Stimulated activated memory B cell treated with anti-CD40 and anti-IgM and Interleukin-4, amounts not matched to agents 10 μg/mL and 1 μg/mL and 100 μg/mL, for 72 hours (primary cell): ENCODE results near the gene DNAH3.
"Not testable (repeated sequence)": the region's sequence is repeated elsewhere in the genome, so short reads cannot be mapped to it uniquely, and the experiment has no call there.

ENCODE experiments used
- ATAC-seq: fragments of 150-1000 bp; cut with Tn5 transposase; 2 replicates; pipeline ENCODE4 v1.10.0; 2021
- H3K27ac Mint-ChIP-seq: one replicate; pipeline ENCODE4 v1.8.0; 2022; ENCODE audit warnings: mild to moderate bottlenecking, mixed read lengths
- H3K27me3 Mint-ChIP-seq: one replicate; pipeline ENCODE4 v1.8.0; 2022; ENCODE audit warnings: mixed read lengths
- H3K36me3 Mint-ChIP-seq: one replicate; pipeline ENCODE4 v1.8.0; 2022; ENCODE audit warnings: mixed read lengths
- H3K4me1 Mint-ChIP-seq: one replicate; pipeline ENCODE4 v1.8.0; 2022; ENCODE audit warnings: mixed read lengths
- H3K4me3 Mint-ChIP-seq: one replicate; pipeline ENCODE4 v1.8.0; 2022; ENCODE audit warnings: mild to moderate bottlenecking, moderate library complexity, mixed read lengths
- H3K9me3 Mint-ChIP-seq: one replicate; pipeline ENCODE4 v1.8.0; 2022; ENCODE audit warnings: mixed read lengths

DNAH3 gene

GRCh38 chr16:21179983-21180365 is 29.3 kb upstream of the DNAH3 start:
- peaks cover 17% of the 10 kb centered on the region for H3K9me3 Mint-ChIP-seq
- H3K27me3 Mint-ChIP-seq = no peaks in the 10 kb centered on the region
- peaks cover 8% of the 10 kb centered on the region for H3K4me1 Mint-ChIP-seq
- H3K27ac Mint-ChIP-seq = no peak overlapping the region
- H3K36me3 Mint-ChIP-seq = peaks cover 76% of the 10 kb centered on the region
- ATAC-seq = no peak
- no peak overlapping the region for H3K4me3 Mint-ChIP-seq

GRCh38 chr16:21179126-21179982 is 28.7 kb upstream of the DNAH3 start:
- Mint-ChIP-seq H3K27me3 (no peaks in the 10 kb centered on the region), H3K27ac (no peak overlapping the region), H3K9me3 (peaks cover 11% of the 10 kb centered on the region), H3K4me1 (peaks cover 2% of the 10 kb centered on the region), H3K4me3 (no peak overlapping the region), H3K36me3 (peaks cover 74% of the 10 kb centered on the region)
- ATAC-seq = no peak

GRCh38 chr16:21175397-21175796 is 24.8 kb upstream of the DNAH3 start:
- Mint-ChIP-seq H3K27me3 (no peaks in the 10 kb centered on the region), H3K36me3 (peaks cover 77% of the 10 kb centered on the region), H3K27ac (no peak overlapping the region), H3K4me3 (no peak overlapping the region), H3K4me1 (no peaks in the 10 kb centered on the region), H3K9me3 (peaks cover 3% of the 10 kb centered on the region)
- ATAC-seq = no peak

- H3K9me3 Mint-ChIP-seq = no peaks in the 10 kb centered on the region
- ATAC-seq = no peak
- peaks cover 64% of the 10 kb centered on the region for H3K36me3 Mint-ChIP-seq
- no peaks in the 10 kb centered on the region for H3K4me1 Mint-ChIP-seq
- H3K4me3 Mint-ChIP-seq = no peak overlapping the region
- no peak overlapping the region for H3K27ac Mint-ChIP-seq
- H3K27me3 Mint-ChIP-seq = no peaks in the 10 kb centered on the region
Measured at GRCh38 chr16:21172650-21173049, 22.0 kb upstream of the DNAH3 start.

GRCh38 chr16:21170116-21170515 is 19.5 kb upstream of the DNAH3 start:
- H3K4me3 Mint-ChIP-seq, H3K9me3 Mint-ChIP-seq, H3K27me3 Mint-ChIP-seq, ATAC-seq, H3K4me1 Mint-ChIP-seq, H3K27ac Mint-ChIP-seq: not testable (repeated sequence)
- H3K36me3 Mint-ChIP-seq = peaks cover 62% of the 10 kb centered on the region

- H3K27me3 Mint-ChIP-seq = no peaks in the 10 kb centered on the region
- H3K4me3 Mint-ChIP-seq = no peak overlapping the region
- H3K36me3 Mint-ChIP-seq = peaks cover 58% of the 10 kb centered on the region
- ATAC-seq = no peak
- no peaks in the 10 kb centered on the region for H3K4me1 Mint-ChIP-seq
- H3K9me3 Mint-ChIP-seq = no peaks in the 10 kb centered on the region
- no peak overlapping the region for H3K27ac Mint-ChIP-seq
Measured at GRCh38 chr16:21169249-21169981, 18.8 kb upstream of the DNAH3 start.

- Mint-ChIP-seq H3K4me1 (no peaks in the 10 kb centered on the region), H3K27me3 (no peaks in the 10 kb centered on the region), H3K36me3 (peaks cover 51% of the 10 kb centered on the region), H3K9me3 (no peaks in the 10 kb centered on the region), H3K4me3 (no peak overlapping the region), H3K27ac (no peak overlapping the region)
- no peak for ATAC-seq
Measured at GRCh38 chr16:21167929-21168602, 17.4 kb upstream of the DNAH3 start.

- ATAC-seq = no peak
- H3K4me3 Mint-ChIP-seq = no peak overlapping the region
- H3K27me3 Mint-ChIP-seq = no peaks in the 10 kb centered on the region
- no peaks in the 10 kb centered on the region for H3K9me3 Mint-ChIP-seq
- no peak overlapping the region for H3K27ac Mint-ChIP-seq
- peaks cover 48% of the 10 kb centered on the region for H3K36me3 Mint-ChIP-seq
- H3K4me1 Mint-ChIP-seq = no peaks in the 10 kb centered on the region
Measured at GRCh38 chr16:21167360-21167759, 16.7 kb upstream of the DNAH3 start.

- Mint-ChIP-seq H3K27me3 (no peaks in the 10 kb centered on the region), H3K36me3 (peaks cover 44% of the 10 kb centered on the region), H3K27ac (no peak overlapping the region), H3K4me3 (no peak overlapping the region), H3K4me1 (no peaks in the 10 kb centered on the region), H3K9me3 (no peaks in the 10 kb centered on the region)
- no peak for ATAC-seq
Measured at GRCh38 chr16:21166561-21166961, 15.9 kb upstream of the DNAH3 start.

- H3K36me3 Mint-ChIP-seq = peaks cover 33% of the 10 kb centered on the region
- H3K9me3 Mint-ChIP-seq = no peaks in the 10 kb centered on the region
- no peak for ATAC-seq
- no peak overlapping the region for H3K27ac Mint-ChIP-seq
- H3K27me3 Mint-ChIP-seq = no peaks in the 10 kb centered on the region
- no peak overlapping the region for H3K4me3 Mint-ChIP-seq
- H3K4me1 Mint-ChIP-seq = peaks cover 7% of the 10 kb centered on the region
Measured at GRCh38 chr16:21164521-21165168, 14.0 kb upstream of the DNAH3 start.

GRCh38 chr16:21163576-21163975 is 12.9 kb upstream of the DNAH3 start:
- no peak overlapping the region for H3K27ac Mint-ChIP-seq
- no peak overlapping the region for H3K4me3 Mint-ChIP-seq
- ATAC-seq = no peak
- peaks cover 32% of the 10 kb centered on the region for H3K36me3 Mint-ChIP-seq
- H3K27me3 Mint-ChIP-seq = no peaks in the 10 kb centered on the region
- no peaks in the 10 kb centered on the region for H3K9me3 Mint-ChIP-seq
- peaks cover 18% of the 10 kb centered on the region for H3K4me1 Mint-ChIP-seq

- Mint-ChIP-seq H3K27me3 (no peaks in the 10 kb centered on the region), H3K4me3 (no peak overlapping the region), H3K9me3 (no peaks in the 10 kb centered on the region), H3K36me3 (peaks cover 32% of the 10 kb centered on the region), H3K4me1 (peaks cover 18% of the 10 kb centered on the region), H3K27ac (no peak overlapping the region)
- no peak for ATAC-seq
Measured at GRCh38 chr16:21162661-21163151, 12.1 kb upstream of the DNAH3 start.

- H3K9me3 Mint-ChIP-seq = no peaks in the 10 kb centered on the region
- no peak overlapping the region for H3K27ac Mint-ChIP-seq
- no peaks in the 10 kb centered on the region for H3K27me3 Mint-ChIP-seq
- peaks cover 21% of the 10 kb centered on the region for H3K36me3 Mint-ChIP-seq
- no peak for ATAC-seq
- peaks cover 18% of the 10 kb centered on the region for H3K4me1 Mint-ChIP-seq
- H3K4me3 Mint-ChIP-seq = no peak overlapping the region
Measured at GRCh38 chr16:21161211-21161610, 10.6 kb upstream of the DNAH3 start.

- peaks cover 17% of the 10 kb centered on the region for H3K36me3 Mint-ChIP-seq
- H3K4me1 Mint-ChIP-seq = peaks cover 18% of the 10 kb centered on the region
- ATAC-seq = no peak
- H3K27ac Mint-ChIP-seq = no peak overlapping the region
- no peaks in the 10 kb centered on the region for H3K27me3 Mint-ChIP-seq
- H3K9me3 Mint-ChIP-seq = no peaks in the 10 kb centered on the region
- H3K4me3 Mint-ChIP-seq = no peak overlapping the region
Measured at GRCh38 chr16:21160276-21160675, 9.6 kb upstream of the DNAH3 start.
